Spleen (tissue), 7 donors: ENCODE measurements around the gene BPGM.

Experiments used
- CTCF ChIP-seq, 11 experiments: fragments of 200-600 bp in 7 of 11; fragments of 450-650 bp in 4 of 11; sonication (generic) in 4 of 11; IDR thresholded peaks in 8 of 11; conservative IDR thresholded peaks in 3 of 11; 1 replicate in 7 of 11; 2 replicates in 4 of 11; pipeline versions ENCODE4 v1.4.0 to v1.8.0; 2016 to 2021; ENCODE audit warnings: antibody characterized with exemption in 11 of 11, inconsistent platforms in 4 of 11, mild to moderate bottlenecking in 1 of 11
- POLR2AphosphoS5 ChIP-seq, 3 donors: sonication (generic); formaldehyde crosslinking; IDR thresholded peaks; one replicate each; pipeline ENCODE4 v1.5.1; 2017; ENCODE audit warnings: antibody characterized with exemption in 3 of 3
- donor health status: DM: no; HTN: no; CAD: no; lungs with moderate emphysema.
- donor health status: DM: no; HTN: no; CAD: no.
- donor health status: DM: no; HTN: no; CAD: no.

GRCh38 chr7:134709197-134709596 is 62.5 kb downstream of the BPGM start:
- TF ChIP-seq CTCF (IDR thresholded peaks at IDR 0.05 in 8 of 11, conservative IDR thresholded peaks at IDR 0.05 in 3 of 11) (no peak), POLR2AphosphoS5 (IDR thresholded peaks at IDR 0.05) (no peak)
